K562 (cell line): ENCODE measurements around the gene ANGEL2. TPM values are rescaled to one million over a fixed set of nuclear protein-coding genes. Genes with fewer than 3 reads are reported as not detected.

Experiments used
- BCOR ChIP-seq: fragments of 450-650 bp; IDR thresholded peaks from 2 replicates; pipeline ENCODE4 v1.6.1; 2016
- BMI1 ChIP-seq: fragments of 150-350 bp; IDR thresholded peaks from 2 replicates; pipeline ENCODE4 v1.6.1; 2014; ENCODE audit warnings: low read length
- HNRNPH1 ChIP-seq: fragments of 200-400 bp; formaldehyde crosslinking; optimal IDR thresholded peaks from 2 replicates; pipeline ENCODE3; 2017; ENCODE audit warnings: low read depth, mild to moderate bottlenecking, low read length, moderate library complexity
- KAT2B ChIP-seq: IDR thresholded peaks from one replicate; pipeline ENCODE4 v1.6.1; 2012; ENCODE audit warnings: low read depth, mild to moderate bottlenecking, control low read depth, inconsistent platforms, low read length, moderate library complexity
- KDM2B ChIP-seq: fragments of 250-450 bp; sonication (Bioruptor Pico); IDR thresholded peaks from 2 replicates; pipeline ENCODE4 v1.8.0; 2021; ENCODE audit warnings: mild to moderate bottlenecking, moderate library complexity
- MIER1 ChIP-seq: fragments of 450-650 bp; IDR thresholded peaks from 2 replicates; pipeline ENCODE4 v1.6.1; 2016; ENCODE audit warnings: antibody characterized with exemption, mild to moderate bottlenecking, low read depth
- NFE2L1 ChIP-seq: fragments of 450-650 bp; IDR thresholded peaks from 2 replicates; pipeline ENCODE4 v1.6.1; 2016; ENCODE audit warnings: missing genetic modification characterization, low read depth, mild to moderate bottlenecking, missing compliant biosample characterization, moderate library complexity, borderline replicate concordance
- ZC3H11A ChIP-seq: IDR thresholded peaks from 2 replicates; pipeline ENCODE4 v1.6.1; 2012; ENCODE audit warnings: low read depth, low read length, improper control_type of control experiment
- ZNF830 ChIP-seq: fragments of 250-450 bp; sonication (Bioruptor Pico); IDR thresholded peaks from 2 replicates; pipeline ENCODE4 v1.5.0; 2021; ENCODE audit warnings: mild to moderate bottlenecking
- polyA plus RNA-seq, 8 experiments: library from polyadenylated mRNA; depleted of rRNA in 4 of 8; stranded (reverse) in 5 of 8; unstranded in 3 of 8; fragments of >200 nt; fragmentation: Nextera tagmentation in 2 of 8; fragmentation: Illumina TruSeq in 1 of 8; extraction: Ambion mirVana in 2 of 8; extraction: Trizol in 1 of 8; gene quantifications; 2 replicates each; pipeline versions ENCODE4 v1.2.1 to v1.2.3, GENCODE V29; 2011 to 2014; ENCODE audit warnings: inconsistent platforms in 1 of 8, missing spikeins in 1 of 8
- total RNA-seq, 7 experiments: library from RNA; depleted of rRNA in 6 of 7; stranded (reverse); fragments of >200 nt in 6 of 7; fragmentation: Illumina TruSeq in 2 of 7; extraction: Trizol in 2 of 7; gene quantifications; 2 replicates each; pipeline versions ENCODE4 v1.2.1 to v1.2.3, GENCODE V29; 2011 to 2021; ENCODE audit warnings: low replicate concordance in 1 of 7
- TF ChIP-seq, protein P1 (sequence below): IDR thresholded peaks from 2 replicates; pipeline ENCODE4 v1.6.1; 2011; ENCODE audit warnings: borderline replicate concordance, low read depth, mild to moderate bottlenecking, moderate library complexity, low read length; ENCODE audit not compliant: insufficient read depth, poor library complexity, severe bottlenecking
- TF ChIP-seq, protein P2 (sequence below), 2 experiments: fragments of 450-650 bp; IDR thresholded peaks; 2 replicates each; pipeline ENCODE4 v1.6.1; 2016
- TF ChIP-seq, protein P3 (sequence below): fragments of 250-450 bp; sonication (Bioruptor Pico); IDR thresholded peaks from 2 replicates; pipeline ENCODE4 v1.4.0; 2020
- TF ChIP-seq, protein P4 (sequence below): fragments of 250-450 bp; sonication (Bioruptor Pico); IDR thresholded peaks from 2 replicates; pipeline ENCODE4 v1.5.1; 2021; ENCODE audit warnings: mild to moderate bottlenecking
- TF ChIP-seq, protein P5 (sequence below): fragments of 450-650 bp; conservative IDR thresholded peaks from 2 replicates; pipeline ENCODE4 v1.6.1; 2016; ENCODE audit warnings: missing genetic modification characterization, low read depth, mild to moderate bottlenecking, missing compliant biosample characterization, moderate library complexity

ANGEL2 gene
- total and polyA plus RNA-seq, 9 of the 15 experiments (the other 6 are each of a cell fraction or from before 2014, with no cell fraction given), result 6.8 to 34.6 (median 26.2) TPM

DNA sequence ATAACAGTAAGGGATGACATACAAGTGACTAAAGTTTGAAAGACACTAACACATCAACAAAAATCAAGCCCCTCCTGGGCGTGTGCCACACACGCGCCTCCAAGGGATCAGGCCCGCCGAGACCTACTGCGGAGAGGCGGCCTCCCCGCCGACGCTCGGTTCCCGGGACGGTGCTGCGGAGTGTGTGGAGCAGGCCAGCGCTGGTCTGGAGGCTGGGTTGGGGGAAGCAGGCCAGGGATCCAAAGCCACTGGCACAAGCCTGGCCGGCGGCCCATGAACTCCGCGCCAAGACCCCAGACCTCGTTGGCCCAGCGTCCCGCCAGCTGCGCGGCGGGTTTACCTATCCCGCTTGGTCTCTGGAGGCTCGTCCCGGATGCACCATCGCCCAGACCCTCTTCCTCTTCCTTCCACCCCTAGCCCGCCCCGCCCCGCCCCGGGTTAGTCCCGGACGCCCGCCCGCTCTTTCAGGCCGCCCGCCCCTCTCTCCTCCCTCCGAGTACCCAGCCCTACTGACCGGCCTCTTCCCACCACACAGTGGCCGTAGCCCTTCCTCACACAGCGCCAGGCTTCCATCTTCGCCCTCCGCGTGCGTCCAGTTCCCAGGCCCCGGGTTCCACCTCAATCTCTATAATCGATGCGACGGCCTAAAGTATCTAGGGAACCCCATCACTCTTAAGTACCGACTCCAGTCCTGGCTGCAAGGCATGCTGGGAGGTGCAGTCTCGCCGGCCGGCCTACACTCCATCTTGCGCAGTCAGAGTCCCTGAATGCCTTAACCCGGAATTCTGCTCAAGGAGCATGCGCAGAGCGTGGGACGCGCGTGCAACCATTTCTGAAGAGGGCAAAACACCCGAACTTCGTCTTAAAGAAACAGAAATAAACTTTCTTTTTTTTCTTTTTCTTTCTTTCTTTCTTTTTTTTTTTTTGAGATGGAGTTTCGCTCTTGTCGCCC is at the start of gene ANGEL2 (continued):
- TF ChIP-seq, protein P1, sequence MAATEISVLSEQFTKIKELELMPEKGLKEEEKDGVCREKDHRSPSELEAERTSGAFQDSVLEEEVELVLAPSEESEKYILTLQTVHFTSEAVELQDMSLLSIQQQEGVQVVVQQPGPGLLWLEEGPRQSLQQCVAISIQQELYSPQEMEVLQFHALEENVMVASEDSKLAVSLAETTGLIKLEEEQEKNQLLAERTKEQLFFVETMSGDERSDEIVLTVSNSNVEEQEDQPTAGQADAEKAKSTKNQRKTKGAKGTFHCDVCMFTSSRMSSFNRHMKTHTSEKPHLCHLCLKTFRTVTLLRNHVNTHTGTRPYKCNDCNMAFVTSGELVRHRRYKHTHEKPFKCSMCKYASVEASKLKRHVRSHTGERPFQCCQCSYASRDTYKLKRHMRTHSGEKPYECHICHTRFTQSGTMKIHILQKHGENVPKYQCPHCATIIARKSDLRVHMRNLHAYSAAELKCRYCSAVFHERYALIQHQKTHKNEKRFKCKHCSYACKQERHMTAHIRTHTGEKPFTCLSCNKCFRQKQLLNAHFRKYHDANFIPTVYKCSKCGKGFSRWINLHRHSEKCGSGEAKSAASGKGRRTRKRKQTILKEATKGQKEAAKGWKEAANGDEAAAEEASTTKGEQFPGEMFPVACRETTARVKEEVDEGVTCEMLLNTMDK, result no peak
- no peak for TF ChIP-seq BMI1
- TF ChIP-seq, protein P2, sequence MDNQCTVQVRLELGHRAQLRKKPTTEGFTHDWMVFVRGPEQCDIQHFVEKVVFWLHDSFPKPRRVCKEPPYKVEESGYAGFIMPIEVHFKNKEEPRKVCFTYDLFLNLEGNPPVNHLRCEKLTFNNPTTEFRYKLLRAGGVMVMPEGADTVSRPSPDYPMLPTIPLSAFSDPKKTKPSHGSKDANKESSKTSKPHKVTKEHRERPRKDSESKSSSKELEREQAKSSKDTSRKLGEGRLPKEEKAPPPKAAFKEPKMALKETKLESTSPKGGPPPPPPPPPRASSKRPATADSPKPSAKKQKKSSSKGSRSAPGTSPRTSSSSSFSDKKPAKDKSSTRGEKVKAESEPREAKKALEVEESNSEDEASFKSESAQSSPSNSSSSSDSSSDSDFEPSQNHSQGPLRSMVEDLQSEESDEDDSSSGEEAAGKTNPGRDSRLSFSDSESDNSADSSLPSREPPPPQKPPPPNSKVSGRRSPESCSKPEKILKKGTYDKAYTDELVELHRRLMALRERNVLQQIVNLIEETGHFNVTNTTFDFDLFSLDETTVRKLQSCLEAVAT (IDR thresholded peaks at IDR 0.05), result no peak; a peak in 1 of 4 replicates
- TF ChIP-seq, protein P3, sequence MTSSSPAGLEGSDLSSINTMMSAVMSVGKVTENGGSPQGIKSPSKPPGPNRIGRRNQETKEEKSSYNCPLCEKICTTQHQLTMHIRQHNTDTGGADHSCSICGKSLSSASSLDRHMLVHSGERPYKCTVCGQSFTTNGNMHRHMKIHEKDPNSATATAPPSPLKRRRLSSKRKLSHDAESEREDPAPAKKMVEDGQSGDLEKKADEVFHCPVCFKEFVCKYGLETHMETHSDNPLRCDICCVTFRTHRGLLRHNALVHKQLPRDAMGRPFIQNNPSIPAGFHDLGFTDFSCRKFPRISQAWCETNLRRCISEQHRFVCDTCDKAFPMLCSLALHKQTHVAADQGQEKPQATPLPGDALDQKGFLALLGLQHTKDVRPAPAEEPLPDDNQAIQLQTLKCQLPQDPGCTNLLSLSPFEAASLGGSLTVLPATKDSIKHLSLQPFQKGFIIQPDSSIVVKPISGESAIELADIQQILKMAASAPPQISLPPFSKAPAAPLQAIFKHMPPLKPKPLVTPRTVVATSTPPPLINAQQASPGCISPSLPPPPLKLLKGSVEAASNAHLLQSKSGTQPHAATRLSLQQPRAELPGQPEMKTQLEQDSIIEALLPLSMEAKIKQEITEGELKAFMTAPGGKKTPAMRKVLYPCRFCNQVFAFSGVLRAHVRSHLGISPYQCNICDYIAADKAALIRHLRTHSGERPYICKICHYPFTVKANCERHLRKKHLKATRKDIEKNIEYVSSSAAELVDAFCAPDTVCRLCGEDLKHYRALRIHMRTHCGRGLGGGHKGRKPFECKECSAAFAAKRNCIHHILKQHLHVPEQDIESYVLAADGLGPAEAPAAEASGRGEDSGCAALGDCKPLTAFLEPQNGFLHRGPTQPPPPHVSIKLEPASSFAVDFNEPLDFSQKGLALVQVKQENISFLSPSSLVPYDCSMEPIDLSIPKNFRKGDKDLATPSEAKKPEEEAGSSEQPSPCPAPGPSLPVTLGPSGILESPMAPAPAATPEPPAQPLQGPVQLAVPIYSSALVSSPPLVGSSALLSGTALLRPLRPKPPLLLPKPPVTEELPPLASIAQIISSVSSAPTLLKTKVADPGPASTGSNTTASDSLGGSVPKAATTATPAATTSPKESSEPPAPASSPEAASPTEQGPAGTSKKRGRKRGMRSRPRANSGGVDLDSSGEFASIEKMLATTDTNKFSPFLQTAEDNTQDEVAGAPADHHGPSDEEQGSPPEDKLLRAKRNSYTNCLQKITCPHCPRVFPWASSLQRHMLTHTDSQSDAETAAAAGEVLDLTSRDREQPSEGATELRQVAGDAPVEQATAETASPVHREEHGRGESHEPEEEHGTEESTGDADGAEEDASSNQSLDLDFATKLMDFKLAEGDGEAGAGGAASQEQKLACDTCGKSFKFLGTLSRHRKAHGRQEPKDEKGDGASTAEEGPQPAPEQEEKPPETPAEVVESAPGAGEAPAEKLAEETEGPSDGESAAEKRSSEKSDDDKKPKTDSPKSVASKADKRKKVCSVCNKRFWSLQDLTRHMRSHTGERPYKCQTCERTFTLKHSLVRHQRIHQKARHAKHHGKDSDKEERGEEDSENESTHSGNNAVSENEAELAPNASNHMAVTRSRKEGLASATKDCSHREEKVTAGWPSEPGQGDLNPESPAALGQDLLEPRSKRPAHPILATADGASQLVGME, result peak; percentile 88
- no peak for TF ChIP-seq ZC3H11A
- TF ChIP-seq, protein P4, sequence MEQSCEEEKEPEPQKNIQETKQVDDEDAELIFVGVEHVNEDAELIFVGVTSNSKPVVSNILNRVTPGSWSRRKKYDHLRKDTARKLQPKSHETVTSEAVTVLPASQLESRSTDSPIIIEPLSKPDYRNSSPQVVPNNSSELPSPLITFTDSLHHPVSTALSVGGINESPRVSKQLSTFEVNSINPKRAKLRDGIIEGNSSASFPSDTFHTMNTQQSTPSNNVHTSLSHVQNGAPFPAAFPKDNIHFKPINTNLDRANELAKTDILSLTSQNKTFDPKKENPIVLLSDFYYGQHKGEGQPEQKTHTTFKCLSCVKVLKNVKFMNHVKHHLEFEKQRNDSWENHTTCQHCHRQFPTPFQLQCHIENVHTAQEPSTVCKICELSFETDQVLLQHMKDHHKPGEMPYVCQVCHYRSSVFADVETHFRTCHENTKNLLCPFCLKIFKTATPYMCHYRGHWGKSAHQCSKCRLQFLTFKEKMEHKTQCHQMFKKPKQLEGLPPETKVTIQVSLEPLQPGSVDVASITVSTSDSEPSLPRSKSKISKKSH (CRISPR knock-in tag), result no peak
- TF ChIP-seq BCOR, result no peak
- no peak for TF ChIP-seq KAT2B
- no peak for TF ChIP-seq ZNF830 (CRISPR knock-in tag)
- TF ChIP-seq, protein P5, sequence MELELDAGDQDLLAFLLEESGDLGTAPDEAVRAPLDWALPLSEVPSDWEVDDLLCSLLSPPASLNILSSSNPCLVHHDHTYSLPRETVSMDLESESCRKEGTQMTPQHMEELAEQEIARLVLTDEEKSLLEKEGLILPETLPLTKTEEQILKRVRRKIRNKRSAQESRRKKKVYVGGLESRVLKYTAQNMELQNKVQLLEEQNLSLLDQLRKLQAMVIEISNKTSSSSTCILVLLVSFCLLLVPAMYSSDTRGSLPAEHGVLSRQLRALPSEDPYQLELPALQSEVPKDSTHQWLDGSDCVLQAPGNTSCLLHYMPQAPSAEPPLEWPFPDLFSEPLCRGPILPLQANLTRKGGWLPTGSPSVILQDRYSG (tag), result no peak
- TF ChIP-seq MIER1, result no peak
- TF ChIP-seq NFE2L1 (tag), result no peak
- TF ChIP-seq HNRNPH1, result no peak
- TF ChIP-seq KDM2B (CRISPR knock-in tag), result peak; percentile 86; the same call in 1 of the 2 replicates
